A549 (cell line): ENCODE data around the gene TBC1D14.

Experiments used
- EP300 ChIP-seq, 2 experiments: fragments of >200 bp; sonication (Bioruptor Twin); formaldehyde crosslinking; IDR thresholded peaks; 2 replicates in 1 of 2; 3 replicates in 1 of 2; pipeline ENCODE4 v1.6.1; 2016 to 2017
- FOSL2 ChIP-seq, 2 experiments: fragments of 450-650 bp in 1 of 2; fragments of >200 bp in 1 of 2; sonication (Bioruptor Twin) in 1 of 2; formaldehyde crosslinking; IDR thresholded peaks; 2 replicates each; pipeline versions ENCODE4 v1.5.0 to v1.6.1; 2016 to 2020; ENCODE audit warnings: mild to moderate bottlenecking in 1 of 2, moderate library complexity in 1 of 2
- HOXB5 ChIP-seq: fragments of 250-450 bp; sonication (Bioruptor Pico); IDR thresholded peaks from 2 replicates; pipeline ENCODE4 v1.5.0; 2020; ENCODE audit warnings: mild to moderate bottlenecking, moderate library complexity
- JUN ChIP-seq, 2 experiments: fragments of >200 bp; sonication (Bioruptor Twin); formaldehyde crosslinking; IDR thresholded peaks; 2 replicates in 1 of 2; 3 replicates in 1 of 2; pipeline ENCODE4 v1.6.1; 2016 to 2017
- JUNB ChIP-seq: fragments of >200 bp; sonication (Bioruptor Twin); formaldehyde crosslinking; IDR thresholded peaks from 2 replicates; pipeline ENCODE4 v1.6.1; 2016
- MAFK ChIP-seq: fragments of 450-650 bp; IDR thresholded peaks from 2 replicates; pipeline ENCODE4 v1.6.1; 2014; ENCODE audit not compliant: partially characterized antibody
- POLR2A ChIP-seq: IDR thresholded peaks from 2 replicates; pipeline ENCODE4 v1.6.1; 2012; ENCODE audit warnings: mild to moderate bottlenecking, low read length
- SMC3 ChIP-seq: fragments of >200 bp; sonication (Bioruptor Twin); formaldehyde crosslinking; IDR thresholded peaks from 3 replicates; pipeline ENCODE4 v1.6.1; 2018; ENCODE audit warnings: inconsistent platforms
- TP53 ChIP-seq: fragments of 250-450 bp; sonication (Bioruptor Pico); IDR thresholded peaks from 2 replicates; pipeline ENCODE4 v1.5.0; 2021; ENCODE audit warnings: mild to moderate bottlenecking, moderate library complexity
- TF ChIP-seq, protein P1 (sequence below): fragments of >200 bp; sonication (Bioruptor Twin); formaldehyde crosslinking; IDR thresholded peaks from 3 replicates; pipeline ENCODE4 v1.5.1; 2016
- TF ChIP-seq, protein P2 (sequence below): fragments of 150-350 bp; IDR thresholded peaks from 2 replicates; pipeline ENCODE4 v1.6.1; 2014; ENCODE audit warnings: low read depth, mild to moderate bottlenecking, low read length

DNA sequence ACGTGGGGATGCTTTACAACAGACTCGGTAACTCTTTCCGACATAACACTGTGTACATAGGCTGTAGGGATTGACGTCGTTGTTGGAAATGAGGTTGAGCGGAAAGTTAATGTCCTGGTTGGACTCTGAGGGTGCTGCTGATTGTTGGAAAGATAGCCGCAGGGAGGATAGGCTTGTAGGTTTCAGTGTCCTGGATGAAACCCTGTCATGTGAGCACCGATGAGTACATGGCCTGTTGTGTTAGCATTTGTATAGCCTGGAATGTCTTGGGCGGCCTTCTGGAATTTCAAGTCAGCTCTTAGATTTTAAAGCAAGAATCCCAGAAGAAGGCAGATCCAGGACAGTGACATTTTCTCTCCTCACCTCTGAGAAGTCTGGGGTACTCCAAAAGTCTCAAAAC is 63.3 kb downstream of the TBC1D14 start:
- no peak for TF ChIP-seq JUNB
- no peak for TF ChIP-seq POLR2A
- TF ChIP-seq, protein P1, sequence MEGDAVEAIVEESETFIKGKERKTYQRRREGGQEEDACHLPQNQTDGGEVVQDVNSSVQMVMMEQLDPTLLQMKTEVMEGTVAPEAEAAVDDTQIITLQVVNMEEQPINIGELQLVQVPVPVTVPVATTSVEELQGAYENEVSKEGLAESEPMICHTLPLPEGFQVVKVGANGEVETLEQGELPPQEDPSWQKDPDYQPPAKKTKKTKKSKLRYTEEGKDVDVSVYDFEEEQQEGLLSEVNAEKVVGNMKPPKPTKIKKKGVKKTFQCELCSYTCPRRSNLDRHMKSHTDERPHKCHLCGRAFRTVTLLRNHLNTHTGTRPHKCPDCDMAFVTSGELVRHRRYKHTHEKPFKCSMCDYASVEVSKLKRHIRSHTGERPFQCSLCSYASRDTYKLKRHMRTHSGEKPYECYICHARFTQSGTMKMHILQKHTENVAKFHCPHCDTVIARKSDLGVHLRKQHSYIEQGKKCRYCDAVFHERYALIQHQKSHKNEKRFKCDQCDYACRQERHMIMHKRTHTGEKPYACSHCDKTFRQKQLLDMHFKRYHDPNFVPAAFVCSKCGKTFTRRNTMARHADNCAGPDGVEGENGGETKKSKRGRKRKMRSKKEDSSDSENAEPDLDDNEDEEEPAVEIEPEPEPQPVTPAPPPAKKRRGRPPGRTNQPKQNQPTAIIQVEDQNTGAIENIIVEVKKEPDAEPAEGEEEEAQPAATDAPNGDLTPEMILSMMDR, result no peak
- no peak for TF ChIP-seq EP300 (IDR thresholded peaks at IDR 0.05)
- no peak for TF ChIP-seq SMC3
- TF ChIP-seq HOXB5 (CRISPR knock-in tag), result no peak
- no peak for TF ChIP-seq JUN (IDR thresholded peaks at IDR 0.05)
- TF ChIP-seq, protein P2, sequence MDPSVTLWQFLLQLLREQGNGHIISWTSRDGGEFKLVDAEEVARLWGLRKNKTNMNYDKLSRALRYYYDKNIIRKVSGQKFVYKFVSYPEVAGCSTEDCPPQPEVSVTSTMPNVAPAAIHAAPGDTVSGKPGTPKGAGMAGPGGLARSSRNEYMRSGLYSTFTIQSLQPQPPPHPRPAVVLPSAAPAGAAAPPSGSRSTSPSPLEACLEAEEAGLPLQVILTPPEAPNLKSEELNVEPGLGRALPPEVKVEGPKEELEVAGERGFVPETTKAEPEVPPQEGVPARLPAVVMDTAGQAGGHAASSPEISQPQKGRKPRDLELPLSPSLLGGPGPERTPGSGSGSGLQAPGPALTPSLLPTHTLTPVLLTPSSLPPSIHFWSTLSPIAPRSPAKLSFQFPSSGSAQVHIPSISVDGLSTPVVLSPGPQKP, result no peak
- no peak for TF ChIP-seq MAFK
- TF ChIP-seq FOSL2 (IDR thresholded peaks at IDR 0.05), result no peak
- TF ChIP-seq FOSL2 (CRISPR knock-in tag; IDR thresholded peaks at IDR 0.05), result no peak
- TF ChIP-seq TP53 (CRISPR knock-in tag), result no peak
